ENCODE data around the gene MTHFS. TPM values are rescaled to one million over a fixed set of nuclear protein-coding genes. Genes with fewer than 3 reads are reported as not detected.

MTHFS gene
- total RNA-seq = 15.2 and 18.3 TPM in 2 replicates

DNA sequence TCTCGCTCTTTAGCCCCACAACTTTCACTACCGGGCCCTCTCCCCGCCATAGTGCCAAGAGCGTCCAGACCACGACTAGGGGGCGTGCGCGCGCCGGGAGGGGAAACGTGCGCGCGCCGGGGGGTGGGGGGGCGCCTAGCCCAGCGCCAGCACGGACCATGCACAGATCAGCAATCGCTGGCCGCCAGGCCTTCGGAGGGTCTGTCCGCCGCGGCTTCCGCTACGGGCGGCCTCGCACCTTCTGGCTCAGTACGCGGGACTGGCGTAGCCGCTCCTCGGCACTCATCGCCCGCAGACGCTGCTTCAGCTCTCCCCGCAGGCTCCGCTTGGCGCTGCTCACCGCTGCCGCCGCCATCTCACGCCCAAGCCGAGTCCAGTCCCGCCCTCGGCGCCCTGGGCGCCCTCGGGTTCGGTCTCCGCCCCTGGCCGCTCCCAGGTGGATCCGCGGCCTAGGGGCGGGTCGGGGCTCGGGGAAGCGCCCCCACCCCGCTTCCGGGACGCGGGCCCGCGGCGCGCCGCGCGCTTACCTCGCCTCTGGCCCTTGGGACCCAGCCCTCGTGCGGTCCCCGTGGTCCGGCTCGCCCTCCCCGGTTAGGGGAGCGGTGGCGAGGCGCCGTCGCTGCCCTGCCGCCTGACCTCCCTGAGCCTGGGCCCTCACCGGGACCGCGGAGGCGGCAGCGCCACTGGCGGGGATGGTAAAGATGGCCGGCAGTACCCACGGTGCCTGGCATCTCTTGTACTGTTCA, at the start of gene MTHFS:
Gene MTHFS, minus strand, starts transcription at position 381 of the 746 bp plus-strand sequence. Its CDS starts 26 bp downstream, at position 355.

Other genes starting within 250 kb of the MTHFS start
- gene BCL2A1, start 74.2 kb upstream of the MTHFS start, total RNA-seq = 0.09 TPM in 1 of 2 replicates, not detected in the other
- 198 and 237 TPM in 2 replicates for gene ZFAND6, start 162.7 kb upstream of the MTHFS start, total RNA-seq

Measured in dermis lymphatic vessel endothelial cell (primary cell).